ENCODE data around the gene C1orf146. TPM values are rescaled to one million over a fixed set of nuclear protein-coding genes. Genes with fewer than 3 reads are reported as not detected.
"Not testable (repeated sequence)": the region's sequence is repeated elsewhere in the genome, so short reads cannot be mapped to it uniquely, and the experiment has no call there.

The C1orf146 gene
- total RNA-seq, 2 donors from 2014 or later, result not detected

DNA sequence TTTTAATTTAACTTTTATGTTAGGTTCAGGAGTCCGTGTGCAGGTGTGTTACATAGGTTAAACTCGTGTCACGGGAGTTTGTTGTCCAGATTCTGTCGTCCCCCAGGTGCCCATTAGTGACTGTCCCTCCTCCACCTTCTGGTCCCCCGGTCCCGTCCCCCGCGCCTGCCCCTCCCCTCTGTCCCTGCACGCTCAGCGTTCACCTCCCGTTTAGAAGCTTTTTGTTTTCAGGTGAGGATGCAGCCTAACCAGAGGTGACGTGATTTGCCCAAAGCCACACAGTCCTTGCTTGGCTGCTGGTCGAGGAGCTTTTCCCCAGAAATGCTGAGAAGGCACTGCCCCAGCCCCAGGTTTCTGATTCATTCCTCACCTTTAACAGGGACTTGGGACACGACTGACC lies 844 bp downstream of the C1orf146 start:
- H3K4me3 Mint-ChIP-seq, result no peak overlapping the region
- H3K4me1 Mint-ChIP-seq, result no peaks in the 10 kb centered on the region
- H3K9me3 ChIP-seq (ENCODE audit: control insufficient read depth, low read length, poor library complexity, severe bottlenecking), result no peaks in the 10 kb centered on the region
- H3K36me3 Mint-ChIP-seq (ENCODE audit: low read depth), result no peaks in the 10 kb centered on the region
- DNase-seq, result no peak
- no peak overlapping the region for H3K27ac Mint-ChIP-seq
- H3K27me3 Mint-ChIP-seq, result peaks cover 6% of the 10 kb centered on the region
- no peak for ATAC-seq

DNA sequence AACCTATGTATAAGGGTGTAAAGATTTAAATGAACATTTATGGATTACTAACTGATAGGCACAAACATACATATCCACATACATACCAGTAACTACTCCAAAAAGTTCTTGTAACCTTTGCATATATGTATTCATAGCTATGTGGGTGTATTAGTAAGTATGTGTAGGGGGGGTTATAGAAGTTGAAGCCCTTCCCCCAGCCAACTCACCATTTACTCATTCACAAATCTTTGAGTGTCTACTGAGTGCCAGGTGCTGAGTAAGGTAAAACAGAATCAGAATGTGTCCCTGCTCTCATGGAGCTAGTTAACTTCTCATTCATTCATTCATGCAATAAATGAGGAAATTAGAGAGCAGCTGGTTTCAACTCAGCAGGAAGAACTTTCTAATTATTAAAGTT lies 1.3 kb downstream of the C1orf146 start:
- H3K9me3 ChIP-seq (ENCODE audit: control insufficient read depth, low read length, poor library complexity, severe bottlenecking), result no peaks in the 10 kb centered on the region
- ATAC-seq (no peak), DNase-seq (no peak)
- no peak overlapping the region for H3K27ac Mint-ChIP-seq
- H3K4me1 Mint-ChIP-seq, result no peaks in the 10 kb centered on the region
- H3K4me3 Mint-ChIP-seq, result no peak overlapping the region
- H3K36me3 Mint-ChIP-seq (ENCODE audit: low read depth), result no peaks in the 10 kb centered on the region
- H3K27me3 Mint-ChIP-seq, result peaks cover 6% of the 10 kb centered on the region

DNA sequence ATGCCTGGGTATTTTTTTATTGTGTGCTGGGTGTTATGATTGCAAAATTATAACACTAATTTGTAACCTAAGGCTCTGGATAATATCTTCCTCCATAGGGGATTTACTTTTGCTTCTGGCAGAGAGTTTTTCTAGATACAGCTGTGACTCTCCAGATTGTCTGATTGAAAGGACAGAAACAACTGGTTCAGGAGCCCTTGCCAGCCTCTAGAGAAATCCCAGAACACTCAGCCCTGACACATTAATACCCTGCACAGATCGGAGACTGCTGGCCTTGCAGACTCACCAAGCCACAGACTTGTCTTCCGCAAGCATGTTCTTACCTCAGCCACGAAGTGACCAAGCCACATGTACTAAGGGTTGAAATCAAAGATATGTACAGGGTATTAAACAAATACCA lies 10.7 kb downstream of the C1orf146 start:
- H3K9me3 ChIP-seq (ENCODE audit: control insufficient read depth, low read length, poor library complexity, severe bottlenecking), result no peaks in the 10 kb centered on the region
- H3K36me3 Mint-ChIP-seq (ENCODE audit: low read depth), result no peaks in the 10 kb centered on the region
- no peak overlapping the region for H3K4me3 Mint-ChIP-seq
- ATAC-seq (no peak), DNase-seq (no peak)
- peaks cover 10% of the 10 kb centered on the region for H3K27me3 Mint-ChIP-seq
- no peak overlapping the region for H3K27ac Mint-ChIP-seq
- no peaks in the 10 kb centered on the region for H3K4me1 Mint-ChIP-seq

DNA sequence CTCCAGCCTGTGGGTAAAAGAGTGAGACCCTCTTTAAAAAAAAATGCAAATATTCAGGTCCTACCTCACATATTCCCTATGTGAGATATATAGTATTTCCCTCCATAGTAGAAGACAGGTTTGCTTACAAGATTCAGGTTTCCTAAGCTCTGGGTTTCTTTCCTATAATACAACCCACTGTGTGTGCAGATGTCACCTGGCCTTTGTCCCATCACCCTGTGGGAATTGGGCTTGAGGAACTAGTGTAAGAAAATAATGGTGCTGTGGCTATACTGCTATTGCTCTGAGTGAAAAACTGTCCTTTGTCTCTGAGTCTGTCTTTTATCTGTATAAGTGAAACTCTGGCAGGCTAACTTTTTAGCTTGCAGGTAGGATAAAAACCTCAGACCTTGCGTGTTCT lies 13.0 kb downstream of the C1orf146 start:
- H3K4me1 Mint-ChIP-seq, result no peaks in the 10 kb centered on the region
- no peak overlapping the region for H3K27ac Mint-ChIP-seq
- H3K4me3 Mint-ChIP-seq, result no peak overlapping the region
- DNase-seq (no peak), ATAC-seq (no peak)
- peaks cover 10% of the 10 kb centered on the region for H3K27me3 Mint-ChIP-seq
- no peaks in the 10 kb centered on the region for H3K9me3 ChIP-seq (ENCODE audit: control insufficient read depth, low read length, poor library complexity, severe bottlenecking)
- H3K36me3 Mint-ChIP-seq (ENCODE audit: low read depth), result no peaks in the 10 kb centered on the region

DNA sequence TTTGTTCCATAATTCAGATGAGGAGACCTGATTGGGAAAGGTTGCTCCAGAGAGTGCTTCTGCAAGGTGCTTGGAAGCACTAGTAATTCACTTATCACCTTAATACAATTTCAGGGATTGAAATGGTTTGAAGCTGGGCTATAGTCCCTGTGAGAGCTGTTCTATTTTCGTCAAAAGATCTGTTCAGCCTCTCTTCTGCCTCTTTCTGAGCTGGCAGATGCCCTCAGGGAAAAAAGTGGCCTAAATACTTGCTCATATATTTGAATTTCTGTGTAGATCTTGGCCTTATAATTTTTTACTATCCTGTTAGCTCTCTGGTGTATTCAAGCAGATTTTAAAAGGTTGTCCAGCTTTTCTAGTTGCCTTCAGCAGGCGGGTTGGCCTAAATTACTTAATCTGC lies 22.3 kb downstream of the C1orf146 start:
- DNase-seq, result no peak
- no peak for ATAC-seq
- H3K4me1 Mint-ChIP-seq, result no peaks in the 10 kb centered on the region
- H3K27ac Mint-ChIP-seq, result no peak overlapping the region
- H3K9me3 ChIP-seq (ENCODE audit: control insufficient read depth, low read length, poor library complexity, severe bottlenecking), result no peaks in the 10 kb centered on the region
- H3K27me3 Mint-ChIP-seq, result peaks cover 18% of the 10 kb centered on the region
- H3K4me3 Mint-ChIP-seq, result no peak overlapping the region
- peaks cover 2% of the 10 kb centered on the region for H3K36me3 Mint-ChIP-seq (ENCODE audit: low read depth)

DNA sequence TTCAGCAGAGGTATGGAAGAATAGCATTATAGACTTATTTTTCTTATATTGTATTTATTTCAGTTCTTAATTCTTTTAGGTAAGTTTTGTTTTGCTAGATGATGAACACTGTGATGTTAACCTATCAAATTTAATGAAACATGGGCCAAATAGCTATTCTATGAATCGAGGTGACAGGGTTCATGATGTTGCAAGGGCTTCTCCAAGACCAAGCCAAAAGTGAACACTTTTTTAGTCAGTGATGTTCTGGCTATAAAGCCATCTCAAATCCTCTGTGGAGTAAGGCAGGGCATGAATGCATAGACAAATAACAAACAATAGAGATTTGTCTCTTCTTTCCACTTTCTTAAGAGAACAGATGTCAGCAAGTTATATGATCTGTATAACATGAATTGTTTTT lies 26.7 kb downstream of the C1orf146 start:
- peaks cover 2% of the 10 kb centered on the region for H3K4me1 Mint-ChIP-seq
- ATAC-seq (no peak), DNase-seq (no peak)
- no peaks in the 10 kb centered on the region for H3K9me3 ChIP-seq (ENCODE audit: control insufficient read depth, low read length, poor library complexity, severe bottlenecking)
- no peak overlapping the region for H3K27ac Mint-ChIP-seq
- H3K4me3 Mint-ChIP-seq, result no peak overlapping the region
- H3K36me3 Mint-ChIP-seq (ENCODE audit: low read depth), result no peaks in the 10 kb centered on the region
- no peaks in the 10 kb centered on the region for H3K27me3 Mint-ChIP-seq

DNA sequence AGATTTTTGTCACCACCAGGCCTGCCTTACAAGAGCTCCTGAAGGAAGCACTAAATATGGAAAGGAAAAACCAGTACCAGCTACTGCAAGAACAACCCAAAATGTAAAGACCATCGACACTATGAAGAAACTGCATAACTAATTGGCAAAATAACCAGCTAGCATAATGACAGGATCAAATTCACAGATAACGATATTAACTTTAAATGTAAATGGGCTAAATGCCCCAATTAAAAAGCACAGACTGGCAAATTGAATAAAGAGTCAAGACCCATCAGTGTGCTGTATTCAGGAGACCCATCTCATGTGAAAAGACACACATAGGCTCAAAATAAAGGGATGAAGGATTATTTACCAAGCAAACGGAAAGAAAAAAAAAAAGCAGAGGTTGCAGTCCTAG lies 37.0 kb downstream of the C1orf146 start:
- H3K4me1 Mint-ChIP-seq; H3K4me3 Mint-ChIP-seq; H3K9me3 ChIP-seq (ENCODE audit: control insufficient read depth, low read length, poor library complexity, severe bottlenecking); ATAC-seq; DNase-seq; H3K27ac Mint-ChIP-seq; H3K27me3 Mint-ChIP-seq: not testable (repeated sequence)
- H3K36me3 Mint-ChIP-seq (ENCODE audit: low read depth), result peaks cover 18% of the 10 kb centered on the region

DNA sequence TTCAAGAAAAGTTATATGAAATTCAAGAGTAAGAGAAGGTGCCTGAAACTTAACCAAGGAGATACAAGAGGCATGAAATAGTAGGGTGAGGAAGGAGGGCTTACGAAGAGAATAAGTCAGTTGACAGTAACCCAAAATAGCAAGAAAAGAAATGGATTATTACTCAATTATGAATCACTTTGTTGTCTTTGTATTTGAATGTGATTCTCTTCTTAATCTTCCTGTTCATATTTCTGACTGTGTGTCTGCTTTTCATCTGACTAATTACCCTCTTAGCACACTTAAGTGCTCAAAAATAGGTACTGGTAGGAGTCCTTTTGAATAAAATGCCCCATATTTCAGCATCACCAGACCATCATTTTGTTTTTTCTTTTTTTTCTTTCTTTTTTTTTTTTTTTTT lies 41.6 kb downstream of the C1orf146 start:
- H3K9me3 ChIP-seq (ENCODE audit: control insufficient read depth, low read length, poor library complexity, severe bottlenecking), result no peaks in the 10 kb centered on the region
- ATAC-seq (no peak), DNase-seq (no peak)
- Mint-ChIP-seq H3K27me3 (no peaks in the 10 kb centered on the region), H3K27ac (no peak overlapping the region), H3K36me3 (ENCODE audit: low read depth) (peaks cover 14% of the 10 kb centered on the region), H3K4me3 (no peak overlapping the region), H3K4me1 (no peaks in the 10 kb centered on the region)

DNA sequence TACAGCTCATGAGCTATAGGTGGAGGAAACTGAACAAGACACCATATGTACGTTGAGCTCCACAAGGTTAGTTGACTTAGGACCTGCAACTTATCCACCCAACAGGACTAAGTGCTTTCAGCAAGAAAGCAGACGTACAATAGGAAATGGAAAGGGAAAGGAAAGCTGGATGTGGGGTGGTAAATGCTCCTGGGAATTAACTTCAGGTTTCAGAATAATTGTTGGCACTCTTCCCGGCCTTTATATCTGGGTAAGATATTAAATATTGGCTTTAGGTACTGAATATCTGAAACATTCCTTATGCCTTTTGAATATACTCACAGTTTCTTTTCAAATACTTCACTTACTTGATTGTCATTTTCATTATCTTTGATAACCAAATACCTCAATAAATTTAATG lies 44.8 kb downstream of the C1orf146 start:
- Mint-ChIP-seq H3K4me3 (no peak overlapping the region), H3K36me3 (ENCODE audit: low read depth) (peaks cover 7% of the 10 kb centered on the region), H3K27me3 (no peaks in the 10 kb centered on the region), H3K4me1 (no peaks in the 10 kb centered on the region), H3K27ac (no peak overlapping the region)
- ATAC-seq (no peak), DNase-seq (no peak)
- H3K9me3 ChIP-seq (ENCODE audit: control insufficient read depth, low read length, poor library complexity, severe bottlenecking), result no peaks in the 10 kb centered on the region

DNA sequence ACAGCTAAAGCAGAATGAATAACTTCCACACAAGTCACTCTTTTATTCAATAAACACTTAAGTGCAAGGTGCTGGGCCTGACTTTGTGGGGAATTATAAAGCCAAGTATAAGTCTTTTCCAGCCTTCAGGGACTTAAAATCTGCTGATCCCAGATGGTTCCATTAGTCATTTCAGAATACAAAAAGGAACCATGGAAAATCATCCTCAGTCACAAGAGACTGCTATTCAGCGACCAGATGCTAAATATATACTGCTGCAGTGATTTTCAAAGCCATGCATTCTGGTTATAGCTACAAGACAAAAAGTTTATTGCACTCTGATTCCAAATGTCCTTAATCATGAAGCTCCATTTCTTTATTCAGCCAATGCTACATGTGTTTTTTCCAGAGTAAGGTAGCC lies 55.3 kb downstream of the C1orf146 start:
- H3K4me1 Mint-ChIP-seq, result peaks cover 11% of the 10 kb centered on the region
- no peak for DNase-seq
- no peaks in the 10 kb centered on the region for H3K9me3 ChIP-seq (ENCODE audit: control insufficient read depth, low read length, poor library complexity, severe bottlenecking)
- H3K27me3 Mint-ChIP-seq, result no peaks in the 10 kb centered on the region
- ATAC-seq, result no peak
- H3K27ac Mint-ChIP-seq, result no peak overlapping the region
- no peak overlapping the region for H3K4me3 Mint-ChIP-seq
- H3K36me3 Mint-ChIP-seq (ENCODE audit: low read depth), result peaks cover 22% of the 10 kb centered on the region

DNA sequence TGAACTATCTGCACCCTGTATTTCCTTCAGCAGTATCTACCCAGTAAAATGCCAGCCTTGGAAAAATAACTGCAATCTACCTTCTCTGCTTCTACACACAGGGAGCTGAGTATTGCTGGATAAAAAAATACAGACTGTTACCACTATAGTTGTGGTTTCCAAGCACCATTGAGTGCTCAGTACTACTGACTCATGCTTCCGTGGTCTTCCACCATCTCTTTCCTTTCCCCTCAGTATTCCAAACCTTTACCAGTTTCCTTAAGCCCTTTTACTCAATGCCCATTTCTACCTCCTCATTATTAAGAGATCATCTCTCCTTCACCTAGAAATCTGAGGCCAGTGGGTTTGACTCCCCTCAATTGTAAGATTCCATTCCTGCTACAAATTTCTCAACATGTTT lies 57.2 kb downstream of the C1orf146 start:
- Mint-ChIP-seq H3K36me3 (ENCODE audit: low read depth) (peaks cover 28% of the 10 kb centered on the region), H3K4me1 (peaks cover 14% of the 10 kb centered on the region), H3K4me3 (no peak overlapping the region), H3K27me3 (no peaks in the 10 kb centered on the region), H3K27ac (peak overlapping the region; percentile 30)
- DNase-seq (no peak), ATAC-seq (no peak)
- no peaks in the 10 kb centered on the region for H3K9me3 ChIP-seq (ENCODE audit: control insufficient read depth, low read length, poor library complexity, severe bottlenecking)

DNA sequence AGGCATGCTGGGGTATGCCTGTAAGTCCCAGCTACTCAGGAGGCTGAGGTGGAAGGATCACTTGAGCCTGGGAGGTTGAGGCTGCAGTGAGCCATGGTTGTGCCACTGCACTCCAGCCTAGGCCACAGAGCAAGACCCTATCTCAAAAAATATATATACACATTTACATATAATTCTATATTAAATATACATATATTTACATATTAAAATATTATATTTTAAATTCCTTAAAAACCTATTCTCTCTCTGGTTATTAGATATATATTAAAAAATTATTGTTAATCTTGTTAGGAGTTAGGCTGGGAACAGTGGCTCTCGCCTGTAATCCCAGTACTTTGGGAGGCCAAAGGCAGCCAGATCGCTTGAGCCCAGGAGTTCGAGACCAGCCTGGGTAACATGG lies 58.4 kb downstream of the C1orf146 start:
- H3K4me1 Mint-ChIP-seq, result peaks cover 11% of the 10 kb centered on the region
- DNase-seq, result no peak
- H3K9me3 ChIP-seq (ENCODE audit: control insufficient read depth, low read length, poor library complexity, severe bottlenecking), result no peaks in the 10 kb centered on the region
- no peak overlapping the region for H3K27ac Mint-ChIP-seq
- ATAC-seq, result no peak
- no peaks in the 10 kb centered on the region for H3K27me3 Mint-ChIP-seq
- peaks cover 33% of the 10 kb centered on the region for H3K36me3 Mint-ChIP-seq (ENCODE audit: low read depth)
- H3K4me3 Mint-ChIP-seq, result no peak overlapping the region

DNA sequence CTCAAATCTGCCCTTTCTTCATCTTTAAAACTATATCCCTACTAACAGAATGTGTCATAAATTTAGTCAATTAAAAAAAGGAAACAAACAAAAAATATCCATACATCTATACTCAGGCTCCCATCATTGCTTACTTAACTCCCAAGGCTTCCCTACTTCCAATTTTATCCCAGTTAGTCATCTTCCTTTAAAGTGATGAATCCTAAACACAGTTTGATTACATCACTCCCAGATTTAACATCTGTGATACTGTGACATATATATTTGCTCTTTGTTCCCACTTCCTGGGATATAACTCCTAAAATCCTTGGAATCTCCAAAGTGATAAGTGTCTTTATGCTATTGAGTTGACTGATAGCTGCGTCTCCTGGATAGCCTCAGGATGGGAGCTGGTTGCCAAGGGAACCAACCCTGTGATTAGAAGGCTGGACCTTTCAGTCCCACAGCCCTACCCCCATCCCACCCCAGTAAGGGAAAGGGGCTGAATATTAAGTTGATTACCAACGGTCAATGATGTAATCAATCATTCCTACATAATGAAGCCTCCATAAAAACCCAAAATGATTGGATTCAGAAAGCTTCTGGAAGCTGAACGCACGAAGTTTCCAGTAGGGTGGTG lies 59.5 kb downstream of the C1orf146 start:
- Mint-ChIP-seq H3K36me3 (ENCODE audit: low read depth) (peaks cover 36% of the 10 kb centered on the region), H3K27me3 (no peaks in the 10 kb centered on the region), H3K4me1 (peaks cover 15% of the 10 kb centered on the region), H3K27ac (no peak overlapping the region), H3K4me3 (no peak overlapping the region)
- ATAC-seq (no peak), DNase-seq (no peak)
- no peaks in the 10 kb centered on the region for H3K9me3 ChIP-seq (ENCODE audit: control insufficient read depth, low read length, poor library complexity, severe bottlenecking)

DNA sequence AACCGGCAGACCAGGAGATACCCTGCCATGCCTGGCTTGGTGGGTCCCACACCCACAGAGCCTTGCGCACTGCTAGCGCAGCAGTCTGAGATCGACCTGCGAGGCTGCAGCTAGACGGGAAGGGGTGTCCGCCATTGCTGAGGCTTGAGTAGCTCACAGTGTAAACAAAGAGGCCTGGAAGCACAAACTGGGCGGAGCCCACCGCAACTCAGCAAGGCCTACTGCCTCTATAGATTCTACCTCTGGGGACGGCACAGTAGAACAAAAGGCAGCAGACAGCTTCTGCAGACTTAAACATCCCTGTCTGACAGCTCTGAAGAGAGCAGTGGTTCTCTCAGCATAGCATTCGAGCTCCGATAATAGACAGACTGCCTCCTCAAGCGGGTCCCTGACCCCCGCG lies 62.1 kb downstream of the C1orf146 start:
- H3K9me3 ChIP-seq (ENCODE audit: control insufficient read depth, low read length, poor library complexity, severe bottlenecking); H3K27ac Mint-ChIP-seq; ATAC-seq; H3K27me3 Mint-ChIP-seq; H3K4me3 Mint-ChIP-seq; DNase-seq: not testable (repeated sequence)
- H3K4me1 Mint-ChIP-seq, result peaks cover 25% of the 10 kb centered on the region
- H3K36me3 Mint-ChIP-seq (ENCODE audit: low read depth), result peaks cover 34% of the 10 kb centered on the region
